Upper lobe of left lung (tissue), 6 donors: Measurements from ENCODE around the gene C11orf52. TPM values are rescaled to one million over a fixed set of nuclear protein-coding genes. Genes with fewer than 3 reads are reported as not detected.

Source experiments
- ATAC-seq, 2 donors: fragments of 200-7000 bp; cut with Tn5 transposase; one replicate each; pipeline ENCODE4 v1.9.1; 2022; ENCODE audit warnings: mild to moderate bottlenecking in 2 of 2, moderate library complexity in 2 of 2; ENCODE audit not compliant: low FRiP score in 2 of 2
- DNase-seq, 2 donors: peaks; one replicate each; pipeline ENCODE4 v3.0.0-alpha.2; 2019 to 2020
- H3K27ac ChIP-seq, 4 donors: fragments of 200-600 bp; sonication (generic); one replicate each; pipeline ENCODE4 v1.5.1; 2016 to 2019
- H3K27me3 ChIP-seq, 4 donors: fragments of 200-600 bp; sonication (generic); one replicate each; pipeline ENCODE4 v1.5.1; 2017 to 2019
- H3K36me3 ChIP-seq, 4 donors: fragments of 200-600 bp; sonication (generic); one replicate each; pipeline ENCODE4 v1.5.1; 2016 to 2019
- H3K4me1 ChIP-seq, 4 donors: fragments of 200-600 bp; sonication (generic); one replicate each; pipeline ENCODE4 v1.5.1; 2018 to 2019
- H3K4me3 ChIP-seq, 4 donors: fragments of 200-600 bp; sonication (generic); one replicate each; pipeline ENCODE4 v1.5.1; 2017 to 2019; ENCODE audit warnings: mild to moderate bottlenecking in 2 of 4, moderate library complexity in 1 of 4
- H3K9me3 ChIP-seq, 4 donors: fragments of 200-600 bp; sonication (generic); one replicate each; pipeline ENCODE4 v1.5.1; 2018 to 2019
- EP300 ChIP-seq, 4 donors: sonication (generic); formaldehyde crosslinking; IDR thresholded peaks; one replicate each; pipeline ENCODE4 v1.5.1; 2017; ENCODE audit warnings: antibody characterized with exemption in 4 of 4, control low read depth in 2 of 4
- POLR2A ChIP-seq, 4 donors: fragments of 450-650 bp; IDR thresholded peaks; one replicate each; pipeline ENCODE4 v1.5.1; 2016 to 2017; ENCODE audit warnings: antibody characterized with exemption in 4 of 4, mild to moderate bottlenecking in 2 of 4
- POLR2AphosphoS5 ChIP-seq, 2 donors: sonication (generic); formaldehyde crosslinking; IDR thresholded peaks; one replicate each; pipeline ENCODE4 v1.5.1; 2017; ENCODE audit warnings: antibody characterized with exemption in 2 of 2
- WGBS, 2 donors: methylation state at CpG; one replicate each; pipeline ENCODE4 v1.1.5; 2017 to 2018; 5-methylcytosine and 5-hydroxymethylcytosine counted together
- total RNA-seq, 6 donors: library from RNA; depleted of rRNA in 4 of 6; stranded (reverse); fragments of >200 nt in 4 of 6; gene quantifications; one replicate each; pipeline versions ENCODE4 v1.1.0 to v1.2.1, GENCODE V29; 2016 to 2021
- TF ChIP-seq, protein P1 (sequence below), 6 experiments: fragments of 450-650 bp in 4 of 6; fragments of 200-600 bp in 2 of 6; sonication (generic) in 2 of 6; IDR thresholded peaks; one replicate each; pipeline ENCODE4 v1.5.1; 2016 to 2019; ENCODE audit warnings: antibody characterized with exemption in 6 of 6
- donor health status: DM: no; HTN: no; CAD: no; lungs with moderate emphysema.
- donor health status: DM: no; HTN: yes; CAD: no; lungs with severe emphysema.

The C11orf52 gene
- total RNA-seq, 6 donors from 2014 or later, result 7.1 to 26.7 (median 11.3) TPM

DNA sequence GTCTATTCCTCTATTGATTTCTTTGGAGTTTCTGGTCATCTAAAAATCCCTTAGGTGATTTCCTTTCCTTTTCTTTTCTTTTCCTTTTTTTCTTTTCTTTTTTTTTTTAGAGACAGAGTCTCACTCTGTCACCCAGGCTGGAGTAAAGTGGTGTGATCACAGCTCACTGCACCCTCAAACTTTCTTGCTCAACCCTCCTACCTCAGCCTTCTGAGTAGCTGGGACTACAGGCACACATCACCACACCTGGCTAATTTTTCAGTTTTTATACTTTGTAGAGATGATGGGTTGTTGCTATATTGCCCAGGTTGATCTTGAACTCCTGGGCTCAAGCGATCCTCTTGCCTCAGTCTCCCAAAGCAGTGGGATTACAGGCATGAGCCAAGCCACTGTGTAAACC is 1.9 kb upstream of the C11orf52 start:
- TF ChIP-seq, protein P1, sequence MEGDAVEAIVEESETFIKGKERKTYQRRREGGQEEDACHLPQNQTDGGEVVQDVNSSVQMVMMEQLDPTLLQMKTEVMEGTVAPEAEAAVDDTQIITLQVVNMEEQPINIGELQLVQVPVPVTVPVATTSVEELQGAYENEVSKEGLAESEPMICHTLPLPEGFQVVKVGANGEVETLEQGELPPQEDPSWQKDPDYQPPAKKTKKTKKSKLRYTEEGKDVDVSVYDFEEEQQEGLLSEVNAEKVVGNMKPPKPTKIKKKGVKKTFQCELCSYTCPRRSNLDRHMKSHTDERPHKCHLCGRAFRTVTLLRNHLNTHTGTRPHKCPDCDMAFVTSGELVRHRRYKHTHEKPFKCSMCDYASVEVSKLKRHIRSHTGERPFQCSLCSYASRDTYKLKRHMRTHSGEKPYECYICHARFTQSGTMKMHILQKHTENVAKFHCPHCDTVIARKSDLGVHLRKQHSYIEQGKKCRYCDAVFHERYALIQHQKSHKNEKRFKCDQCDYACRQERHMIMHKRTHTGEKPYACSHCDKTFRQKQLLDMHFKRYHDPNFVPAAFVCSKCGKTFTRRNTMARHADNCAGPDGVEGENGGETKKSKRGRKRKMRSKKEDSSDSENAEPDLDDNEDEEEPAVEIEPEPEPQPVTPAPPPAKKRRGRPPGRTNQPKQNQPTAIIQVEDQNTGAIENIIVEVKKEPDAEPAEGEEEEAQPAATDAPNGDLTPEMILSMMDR (IDR thresholded peaks at IDR 0.05), result no peak
- TF ChIP-seq EP300 (IDR thresholded peaks at IDR 0.05) (no peak), POLR2AphosphoS5 (IDR thresholded peaks at IDR 0.05) (no peak), POLR2A (IDR thresholded peaks at IDR 0.05) (no peak)
- Histone ChIP-seq H3K27ac (no peak overlapping the region), H3K4me1 (peaks cover 1 to 19% (median 10%) of the 10 kb centered on the region in 4 donors), H3K9me3 (no peaks in the 10 kb centered on the region), H3K36me3 (no peaks in the 10 kb centered on the region), H3K4me3 (no peak overlapping the region), H3K27me3 (peaks cover 0 to 4% (median 0%) of the 10 kb centered on the region in 4 donors)
- 93 to 96% methylated on average over 1 of the region's 1 CpG for WGBS, 2 donors
- ATAC-seq (no peak), DNase-seq (no peak)

DNA sequence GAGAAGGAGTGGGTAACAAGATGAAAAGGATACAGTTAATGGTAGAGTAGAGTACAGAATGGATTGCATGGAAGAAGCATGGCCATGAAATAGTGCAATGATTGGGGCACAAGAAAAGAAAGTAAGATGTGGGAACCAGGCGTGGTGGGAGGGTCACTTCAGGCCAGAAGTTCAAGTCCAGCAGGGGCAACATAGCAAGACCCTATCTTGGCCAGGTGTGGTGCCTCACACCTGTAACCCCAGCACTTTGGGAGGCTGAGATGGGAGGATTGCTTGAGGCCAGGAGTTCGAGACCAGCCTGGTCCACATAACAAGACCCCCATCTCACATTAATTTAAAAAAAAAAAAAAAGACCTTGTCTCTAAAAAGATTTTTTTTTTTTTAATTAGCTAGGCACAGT is 1.4 kb upstream of the C11orf52 start:
- Histone ChIP-seq H3K4me3 (no peak overlapping the region), H3K4me1 (peaks cover 4 to 13% (median 9%) of the 10 kb centered on the region in 4 donors), H3K9me3 (no peaks in the 10 kb centered on the region), H3K36me3 (no peaks in the 10 kb centered on the region), H3K27me3 (peaks cover 0 to 4% (median 0%) of the 10 kb centered on the region in 4 donors), H3K27ac (peak overlapping the region in 1 of 4 donors; percentile 78)
- ATAC-seq, result no peak
- DNase-seq, result no peak
- TF ChIP-seq, protein P1 (IDR thresholded peaks at IDR 0.05), result no peak
- TF ChIP-seq EP300 (IDR thresholded peaks at IDR 0.05) (no peak), POLR2AphosphoS5 (IDR thresholded peaks at IDR 0.05) (no peak), POLR2A (IDR thresholded peaks at IDR 0.05) (no peak)
- 82 to 93% methylated on average over 2 of the region's 2 CpGs for whole genome bisulfite sequencing, 2 donors

DNA sequence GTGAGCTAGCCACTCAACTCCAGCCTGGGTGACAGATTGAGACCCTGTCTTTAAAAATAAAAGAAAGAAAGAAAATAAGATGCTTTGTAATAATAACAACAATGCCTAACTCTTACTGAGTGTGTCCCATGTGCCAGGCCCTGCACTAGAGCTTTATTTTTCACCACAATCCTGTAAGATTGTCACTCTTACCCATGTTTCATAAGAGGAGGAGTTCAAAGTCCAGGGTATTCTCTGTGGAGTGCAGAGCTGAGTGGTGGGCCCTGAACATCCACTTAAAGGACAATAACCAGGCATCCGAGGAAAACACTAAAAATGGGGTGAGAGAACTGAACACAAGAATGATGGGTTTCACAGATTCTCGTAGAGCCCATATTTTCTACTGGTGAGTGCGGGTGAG is 925 bp upstream of the C11orf52 start:
- TF ChIP-seq POLR2AphosphoS5 (IDR thresholded peaks at IDR 0.05) (no peak), EP300 (IDR thresholded peaks at IDR 0.05) (no peak), POLR2A (IDR thresholded peaks at IDR 0.05) (no peak)
- TF ChIP-seq, protein P1 (IDR thresholded peaks at IDR 0.05), result no peak
- no peak for ATAC-seq

DNA sequence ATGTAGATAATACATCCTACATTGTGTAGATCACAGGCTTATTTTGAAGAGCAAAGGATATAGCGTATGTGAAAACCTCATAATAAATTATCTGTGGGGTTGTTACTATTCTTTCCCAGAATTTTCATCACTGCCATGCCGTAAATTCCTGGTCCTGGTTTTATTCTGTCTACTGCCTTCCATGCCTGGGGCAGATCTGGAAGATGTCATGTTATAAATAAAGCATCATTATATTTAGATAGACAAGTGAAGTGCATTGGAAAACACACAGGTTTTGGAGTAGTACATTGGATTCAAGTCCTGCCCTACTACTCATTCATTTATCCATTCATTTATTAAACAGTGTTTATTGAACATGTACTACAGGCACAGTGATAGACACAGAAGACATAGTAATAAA is 2.2 kb downstream of the C11orf52 start:
- Histone ChIP-seq H3K36me3 (no peaks in the 10 kb centered on the region), H3K4me1 (peaks cover 8 to 34% (median 24%) of the 10 kb centered on the region in 4 donors), H3K9me3 (no peaks in the 10 kb centered on the region), H3K27ac (no peak overlapping the region), H3K4me3 (no peak overlapping the region), H3K27me3 (no peaks in the 10 kb centered on the region)
- no peak for ATAC-seq
- TF ChIP-seq, protein P1 (IDR thresholded peaks at IDR 0.05), result no peak
- TF ChIP-seq EP300 (IDR thresholded peaks at IDR 0.05), result no peak
- TF ChIP-seq POLR2AphosphoS5 (IDR thresholded peaks at IDR 0.05), result no peak
- no peak for TF ChIP-seq POLR2A (IDR thresholded peaks at IDR 0.05)
- 61 to 93% methylated on average over 2 of the region's 2 CpGs for WGBS, 2 donors
- DNase-seq, result no peak

More for the DNA sequence above, 925 bp upstream of the C11orf52 start:
- Histone ChIP-seq H3K27ac (peak overlapping the region in 3 of 4 donors; percentile 68 to 81 (median 78)), H3K27me3 (no peaks in the 10 kb centered on the region), H3K4me3 (no peak overlapping the region), H3K4me1 (peaks cover 0 to 14% (median 10%) of the 10 kb centered on the region in 4 donors), H3K9me3 (no peaks in the 10 kb centered on the region), H3K36me3 (no peaks in the 10 kb centered on the region)
- WGBS, 2 donors, result 90 to 97% methylated on average over 3 of the region's 3 CpGs
- DNase-seq, result no peak

DNA sequence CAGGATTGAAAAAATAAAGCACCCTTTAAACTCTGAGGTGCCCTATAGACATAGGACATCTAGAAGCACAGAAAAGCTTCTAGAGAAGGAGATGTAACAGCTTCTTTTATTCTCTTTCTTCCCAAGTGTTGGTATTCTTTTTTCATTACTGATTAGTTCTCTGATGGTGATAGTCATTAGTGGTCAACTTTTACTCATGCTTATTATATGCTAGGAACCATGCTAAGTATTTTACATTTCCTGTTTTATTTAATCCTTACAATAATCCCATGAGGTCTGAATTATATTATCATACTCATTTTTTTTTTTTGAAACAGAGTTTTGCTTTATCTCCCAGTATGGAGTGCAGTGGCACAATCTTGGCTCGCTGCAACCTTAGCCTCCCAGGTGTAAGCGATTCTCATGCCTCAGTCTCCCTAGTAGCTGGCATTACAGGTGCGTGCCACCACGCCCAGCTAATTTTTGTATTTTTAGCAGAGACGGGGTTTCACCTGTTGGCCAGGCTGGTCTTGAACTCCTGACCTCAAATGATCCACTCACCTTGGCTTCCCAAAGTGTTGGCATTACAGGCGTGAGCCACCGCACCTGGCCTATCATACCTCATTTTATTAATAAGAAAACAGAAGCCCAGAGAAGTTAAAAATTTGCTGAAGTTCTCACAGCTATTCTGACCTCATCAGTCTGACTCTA is 3.0 kb downstream of the C11orf52 start:
- Histone ChIP-seq H3K9me3 (no peaks in the 10 kb centered on the region), H3K36me3 (no peaks in the 10 kb centered on the region), H3K4me1 (peaks cover 14 to 37% (median 31%) of the 10 kb centered on the region in 4 donors), H3K4me3 (no peak overlapping the region), H3K27me3 (no peaks in the 10 kb centered on the region), H3K27ac (peak overlapping the region in 1 of 4 donors; percentile 5)
- 87 to 88% methylated on average over 7 of the region's 7 CpGs for WGBS, 2 donors
- TF ChIP-seq EP300 (IDR thresholded peaks at IDR 0.05), result no peak
- no peak for TF ChIP-seq POLR2AphosphoS5 (IDR thresholded peaks at IDR 0.05)
- no peak for TF ChIP-seq POLR2A (IDR thresholded peaks at IDR 0.05)
- TF ChIP-seq, protein P1 (IDR thresholded peaks at IDR 0.05), result no peak
- ATAC-seq (no peak), DNase-seq (no peak)
